ENCODE measurements around the gene RRP7A.
"Not testable (repeated sequence)": the region's sequence is repeated elsewhere in the genome, so short reads cannot be mapped to it uniquely, and the experiment has no call there.

DNA sequence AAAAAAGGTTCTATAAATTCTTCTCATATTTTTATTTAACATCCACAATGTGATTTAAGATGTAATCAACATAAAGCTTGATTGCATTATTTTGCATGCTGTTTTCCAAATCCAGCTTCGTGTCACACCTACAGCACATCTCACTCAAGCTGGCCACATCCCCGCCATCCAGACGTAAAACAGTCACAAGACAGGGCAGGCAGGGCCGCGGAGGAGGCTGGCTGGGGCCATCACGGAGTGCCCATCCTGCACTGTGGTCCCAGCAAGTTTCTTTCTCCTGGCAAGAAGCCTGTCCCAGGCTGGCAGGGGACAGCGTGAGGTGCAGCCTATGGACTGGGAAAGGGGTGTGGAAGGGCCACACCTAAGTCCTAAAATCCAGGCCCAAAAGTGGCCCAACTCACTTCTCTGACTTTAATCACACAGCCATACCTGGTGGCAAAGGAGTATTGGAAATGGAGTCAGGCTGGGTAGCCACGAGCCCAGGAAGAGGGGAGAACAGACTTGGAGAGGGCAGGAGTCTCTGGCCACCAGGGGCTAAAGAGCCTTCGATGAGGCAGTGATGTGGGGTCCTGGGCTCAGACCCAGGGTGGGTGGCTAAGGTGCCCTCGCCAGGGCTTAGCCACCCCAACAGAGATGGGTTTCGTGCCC lies 11.1 kb downstream of the RRP7A start:
- TF ChIP-seq, protein P1, sequence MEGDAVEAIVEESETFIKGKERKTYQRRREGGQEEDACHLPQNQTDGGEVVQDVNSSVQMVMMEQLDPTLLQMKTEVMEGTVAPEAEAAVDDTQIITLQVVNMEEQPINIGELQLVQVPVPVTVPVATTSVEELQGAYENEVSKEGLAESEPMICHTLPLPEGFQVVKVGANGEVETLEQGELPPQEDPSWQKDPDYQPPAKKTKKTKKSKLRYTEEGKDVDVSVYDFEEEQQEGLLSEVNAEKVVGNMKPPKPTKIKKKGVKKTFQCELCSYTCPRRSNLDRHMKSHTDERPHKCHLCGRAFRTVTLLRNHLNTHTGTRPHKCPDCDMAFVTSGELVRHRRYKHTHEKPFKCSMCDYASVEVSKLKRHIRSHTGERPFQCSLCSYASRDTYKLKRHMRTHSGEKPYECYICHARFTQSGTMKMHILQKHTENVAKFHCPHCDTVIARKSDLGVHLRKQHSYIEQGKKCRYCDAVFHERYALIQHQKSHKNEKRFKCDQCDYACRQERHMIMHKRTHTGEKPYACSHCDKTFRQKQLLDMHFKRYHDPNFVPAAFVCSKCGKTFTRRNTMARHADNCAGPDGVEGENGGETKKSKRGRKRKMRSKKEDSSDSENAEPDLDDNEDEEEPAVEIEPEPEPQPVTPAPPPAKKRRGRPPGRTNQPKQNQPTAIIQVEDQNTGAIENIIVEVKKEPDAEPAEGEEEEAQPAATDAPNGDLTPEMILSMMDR (IDR thresholded peaks at IDR 0.05; ENCODE audit: low read length): not testable (repeated sequence)
- TF ChIP-seq EZH2 (IDR thresholded peaks at IDR 0.05; ENCODE audit: borderline replicate concordance, low read length): not testable (repeated sequence)

Data from OCI-LY1 (cell line).